ENCODE measurements around the gene SDF4.

- TF ChIP-seq, protein P1, sequence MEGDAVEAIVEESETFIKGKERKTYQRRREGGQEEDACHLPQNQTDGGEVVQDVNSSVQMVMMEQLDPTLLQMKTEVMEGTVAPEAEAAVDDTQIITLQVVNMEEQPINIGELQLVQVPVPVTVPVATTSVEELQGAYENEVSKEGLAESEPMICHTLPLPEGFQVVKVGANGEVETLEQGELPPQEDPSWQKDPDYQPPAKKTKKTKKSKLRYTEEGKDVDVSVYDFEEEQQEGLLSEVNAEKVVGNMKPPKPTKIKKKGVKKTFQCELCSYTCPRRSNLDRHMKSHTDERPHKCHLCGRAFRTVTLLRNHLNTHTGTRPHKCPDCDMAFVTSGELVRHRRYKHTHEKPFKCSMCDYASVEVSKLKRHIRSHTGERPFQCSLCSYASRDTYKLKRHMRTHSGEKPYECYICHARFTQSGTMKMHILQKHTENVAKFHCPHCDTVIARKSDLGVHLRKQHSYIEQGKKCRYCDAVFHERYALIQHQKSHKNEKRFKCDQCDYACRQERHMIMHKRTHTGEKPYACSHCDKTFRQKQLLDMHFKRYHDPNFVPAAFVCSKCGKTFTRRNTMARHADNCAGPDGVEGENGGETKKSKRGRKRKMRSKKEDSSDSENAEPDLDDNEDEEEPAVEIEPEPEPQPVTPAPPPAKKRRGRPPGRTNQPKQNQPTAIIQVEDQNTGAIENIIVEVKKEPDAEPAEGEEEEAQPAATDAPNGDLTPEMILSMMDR (conservative IDR thresholded peaks at IDR 0.05 in 1 of 2, IDR thresholded peaks at IDR 0.05 in 1 of 2; ENCODE audit: extremely low read depth in 1 of 2, insufficient read depth in 1 of 2, low read depth in 1 of 2, low read length in 2 of 2) = no peak
- no peak for TF ChIP-seq EZH2 (IDR thresholded peaks at IDR 0.05; ENCODE audit: borderline replicate concordance, low read length)
These were observed 44.0 kb upstream of the SDF4 start for GRCh38 chr1:1275836-1276235.
